Parathyroid adenoma (tissue), 2 donors: ENCODE measurements around the gene EBLN2.

Experiments used
- H2AFZ ChIP-seq: fragments of 300-600 bp; sonication (generic); one replicate; pipeline ENCODE4 v1.7.0; 2017; ENCODE audit warnings: antibody characterized with exemption, mild to moderate bottlenecking
- H3K27ac ChIP-seq: fragments of 300-600 bp; sonication (generic); one replicate; pipeline ENCODE4 v1.7.0; 2017
- H3K27me3 ChIP-seq: fragments of 300-600 bp; sonication (generic); one replicate; pipeline ENCODE4 v1.7.0; 2017; ENCODE audit warnings: low read length; ENCODE audit not compliant: control insufficient read depth, insufficient read depth
- H3K36me3 ChIP-seq: fragments of 300-600 bp; sonication (generic); one replicate; pipeline ENCODE4 v1.7.0; 2017; ENCODE audit warnings: low read length; ENCODE audit not compliant: control insufficient read depth, insufficient read depth
- H3K4me1 ChIP-seq: fragments of 300-600 bp; sonication (generic); one replicate; pipeline ENCODE4 v1.7.0; 2017; ENCODE audit warnings: control low read depth
- H3K4me2 ChIP-seq: fragments of 300-600 bp; sonication (generic); one replicate; pipeline ENCODE4 v1.7.0; 2017; ENCODE audit warnings: low read length
- H3K4me3 ChIP-seq: fragments of 300-600 bp; sonication (generic); one replicate; pipeline ENCODE4 v1.7.0; 2017; ENCODE audit warnings: low read depth, low read length
- H3K79me2 ChIP-seq: fragments of 300-600 bp; sonication (generic); one replicate; pipeline ENCODE4 v1.7.0; 2017; ENCODE audit warnings: control low read depth
- H3K9ac ChIP-seq: fragments of 300-600 bp; sonication (generic); one replicate; pipeline ENCODE4 v1.7.0; 2017; ENCODE audit warnings: mild to moderate bottlenecking
- H3K9me3 ChIP-seq: fragments of 300-600 bp; sonication (generic); one replicate; pipeline ENCODE4 v1.7.0; 2017; ENCODE audit warnings: low read length; ENCODE audit not compliant: control insufficient read depth
- CTCF ChIP-seq: fragments of 300-600 bp; sonication (generic); IDR thresholded peaks from one replicate; pipeline ENCODE4 v1.7.0; 2017; ENCODE audit warnings: antibody characterized with exemption, mild to moderate bottlenecking
- donor health status: primary hyperparathyroidism.

Gene EBLN2

DNA sequence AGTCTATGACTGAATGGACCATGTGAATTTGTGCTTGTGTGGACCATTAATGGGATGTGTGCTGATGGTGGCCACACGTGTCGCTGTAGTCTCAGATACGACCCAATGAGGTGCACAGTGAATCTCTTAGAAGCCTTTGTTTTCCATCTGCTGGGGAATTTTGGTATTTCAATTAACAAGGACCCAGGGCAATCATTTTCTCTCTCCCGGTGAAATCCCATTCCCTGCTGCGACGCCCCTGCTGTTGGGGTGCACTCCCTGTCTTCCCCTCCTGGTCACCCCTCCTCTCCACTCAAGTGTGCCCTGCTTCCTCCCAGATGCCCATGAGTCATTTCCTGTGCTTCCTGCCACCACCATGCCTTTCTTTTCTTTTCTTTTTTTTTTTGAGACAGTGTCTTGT is 32.7 kb downstream of the EBLN2 start:
- no peaks in the 10 kb centered on the region for H3K27me3 ChIP-seq
- H3K36me3 ChIP-seq = no peaks in the 10 kb centered on the region
- H3K4me3 ChIP-seq = no peak overlapping the region
- TF ChIP-seq CTCF = no peak
- H3K4me1 ChIP-seq = no peaks in the 10 kb centered on the region
- H3K27ac ChIP-seq = no peak overlapping the region
- no peaks in the 10 kb centered on the region for H3K9me3 ChIP-seq
- H3K79me2 ChIP-seq = no peaks in the 10 kb centered on the region
- H2AFZ ChIP-seq = no peak overlapping the region
- H3K9ac ChIP-seq = no peak overlapping the region
- no peak overlapping the region for H3K4me2 ChIP-seq

DNA sequence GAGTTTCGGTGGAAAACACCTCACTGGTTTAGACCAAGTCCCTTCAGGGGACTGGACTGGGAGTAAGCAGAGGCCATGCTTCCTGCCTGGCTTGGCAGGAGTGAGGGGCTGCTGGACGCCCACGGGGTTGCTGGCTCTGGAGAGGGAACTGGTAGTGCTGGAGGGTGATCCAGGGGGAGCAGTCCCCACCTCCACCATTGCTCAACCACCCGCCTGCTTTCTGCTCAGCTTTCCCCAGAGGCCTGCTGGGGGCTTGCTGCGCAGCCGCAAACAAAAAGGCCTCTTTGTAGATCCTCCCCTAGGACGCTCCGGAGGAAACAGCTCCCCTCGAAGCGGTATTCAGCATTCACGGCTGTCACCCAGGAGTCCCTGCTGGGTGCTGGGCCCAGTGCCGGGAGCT is 33.5 kb downstream of the EBLN2 start:
- Histone ChIP-seq H3K79me2 (no peaks in the 10 kb centered on the region), H3K4me2 (no peak overlapping the region), H3K27ac (no peak overlapping the region), H3K9me3 (no peaks in the 10 kb centered on the region), H3K27me3 (no peaks in the 10 kb centered on the region), H3K4me1 (no peaks in the 10 kb centered on the region), H3K36me3 (no peaks in the 10 kb centered on the region), H3K4me3 (no peak overlapping the region), H2AFZ (no peak overlapping the region), H3K9ac (no peak overlapping the region)
- no peak for TF ChIP-seq CTCF

- no peak for TF ChIP-seq CTCF
- no peak overlapping the region for H2AFZ ChIP-seq
- H3K27ac ChIP-seq = no peak overlapping the region
- H3K36me3 ChIP-seq = no peaks in the 10 kb centered on the region
- no peaks in the 10 kb centered on the region for H3K79me2 ChIP-seq
- no peak overlapping the region for H3K4me3 ChIP-seq
- no peak overlapping the region for H3K4me2 ChIP-seq
- no peaks in the 10 kb centered on the region for H3K4me1 ChIP-seq
- H3K27me3 ChIP-seq = no peaks in the 10 kb centered on the region
- H3K9ac ChIP-seq = no peak overlapping the region
- H3K9me3 ChIP-seq = no peaks in the 10 kb centered on the region
These were observed 34.7 kb downstream of the EBLN2 start for GRCh38 chr3:73096169-73096568.

GRCh38 chr3:73098026-73098425 is 36.6 kb downstream of the EBLN2 start:
- H3K27ac ChIP-seq = no peak overlapping the region
- H3K9me3 ChIP-seq = no peaks in the 10 kb centered on the region
- no peak overlapping the region for H3K4me2 ChIP-seq
- H3K4me3 ChIP-seq = no peak overlapping the region
- no peak overlapping the region for H3K9ac ChIP-seq
- no peaks in the 10 kb centered on the region for H3K4me1 ChIP-seq
- no peak overlapping the region for H2AFZ ChIP-seq
- TF ChIP-seq CTCF = no peak
- H3K79me2 ChIP-seq = no peaks in the 10 kb centered on the region
- H3K27me3 ChIP-seq = no peaks in the 10 kb centered on the region
- no peaks in the 10 kb centered on the region for H3K36me3 ChIP-seq

- H3K36me3 ChIP-seq = no peaks in the 10 kb centered on the region
- no peak overlapping the region for H3K4me3 ChIP-seq
- H3K4me1 ChIP-seq = no peaks in the 10 kb centered on the region
- no peaks in the 10 kb centered on the region for H3K79me2 ChIP-seq
- no peak overlapping the region for H3K9ac ChIP-seq
- H2AFZ ChIP-seq = no peak overlapping the region
- no peak for TF ChIP-seq CTCF
- no peaks in the 10 kb centered on the region for H3K27me3 ChIP-seq
- H3K9me3 ChIP-seq = no peaks in the 10 kb centered on the region
- no peak overlapping the region for H3K4me2 ChIP-seq
- no peak overlapping the region for H3K27ac ChIP-seq
These were observed 37.4 kb downstream of the EBLN2 start for GRCh38 chr3:73098873-73099272.
